Activated CD8-positive, alpha-beta memory T cell treated with anti-CD3 and anti-CD28 coated beads for 48 hours (primary cell): ENCODE measurements around the gene PTGR3.

Source experiments
- DNase-seq, 3 experiments: peaks; one replicate each; pipeline ENCODE4 v3.0.0-alpha.2; 2020; ENCODE audit warnings: low read depth in 2 of 3, low spot score in 2 of 3

Gene PTGR3

DNA sequence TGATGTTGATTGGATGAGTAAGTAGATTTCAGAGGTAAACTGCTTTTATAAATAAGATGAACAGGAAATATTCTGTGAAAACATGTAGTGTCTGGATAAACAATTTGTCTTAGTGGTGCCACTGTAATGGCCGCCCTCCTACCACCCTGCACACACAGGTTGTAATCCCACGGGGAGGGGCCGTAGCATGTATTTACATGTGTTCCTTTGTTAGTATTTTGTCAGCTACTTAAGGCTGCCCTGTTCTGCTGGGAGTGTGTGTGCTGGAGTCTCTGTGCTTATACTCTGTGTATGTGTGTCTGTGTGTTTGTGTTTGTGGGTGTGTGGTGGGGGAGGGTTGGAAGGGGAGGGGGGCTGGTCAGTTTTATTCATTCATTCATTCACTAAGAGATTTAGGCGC, 6.7 kb upstream of the PTGR3 start:
- no peak for DNase-seq

GRCh38 chr18:75214766-75215510, 6.0 kb upstream of the PTGR3 start:
- no peak for DNase-seq

DNA sequence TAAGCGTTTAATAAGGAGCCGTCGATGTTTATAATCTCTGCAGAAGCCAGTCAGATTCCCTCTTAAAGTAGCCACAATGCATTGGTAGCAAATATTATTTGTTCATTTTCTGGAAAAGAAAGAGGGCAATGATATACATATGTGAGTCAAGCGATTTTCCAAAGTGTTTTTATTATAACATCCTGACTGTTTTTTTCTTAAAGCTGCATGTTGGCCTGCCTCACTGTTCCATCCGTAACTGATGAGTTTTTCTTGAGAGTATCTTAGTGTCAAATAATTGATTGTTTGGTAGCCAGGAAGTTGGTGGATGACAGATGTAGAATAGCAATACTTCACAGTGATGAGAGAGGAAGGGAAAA, 5.4 kb upstream of the PTGR3 start:
- no peak for DNase-seq

GRCh38 chr18:75213611-75214331, 4.8 kb upstream of the PTGR3 start:
- no peak for DNase-seq

DNA sequence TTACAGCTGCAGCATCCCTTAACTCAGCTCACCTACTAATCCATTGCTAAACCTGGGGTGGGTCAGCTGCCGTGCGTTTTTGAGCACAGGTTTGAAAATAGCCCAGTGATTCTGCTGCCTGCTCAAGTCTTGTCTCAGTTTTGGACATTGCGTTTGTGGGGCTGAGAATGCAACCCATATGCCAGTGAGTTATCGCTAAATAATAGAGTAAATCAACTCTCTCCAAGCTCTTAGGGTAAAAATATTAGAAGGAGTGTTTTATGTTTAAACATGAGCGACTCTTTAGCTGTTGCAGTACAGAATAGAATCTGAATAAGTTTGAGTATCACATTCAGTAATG, 3.8 kb upstream of the PTGR3 start:
- no peak for DNase-seq

DNA sequence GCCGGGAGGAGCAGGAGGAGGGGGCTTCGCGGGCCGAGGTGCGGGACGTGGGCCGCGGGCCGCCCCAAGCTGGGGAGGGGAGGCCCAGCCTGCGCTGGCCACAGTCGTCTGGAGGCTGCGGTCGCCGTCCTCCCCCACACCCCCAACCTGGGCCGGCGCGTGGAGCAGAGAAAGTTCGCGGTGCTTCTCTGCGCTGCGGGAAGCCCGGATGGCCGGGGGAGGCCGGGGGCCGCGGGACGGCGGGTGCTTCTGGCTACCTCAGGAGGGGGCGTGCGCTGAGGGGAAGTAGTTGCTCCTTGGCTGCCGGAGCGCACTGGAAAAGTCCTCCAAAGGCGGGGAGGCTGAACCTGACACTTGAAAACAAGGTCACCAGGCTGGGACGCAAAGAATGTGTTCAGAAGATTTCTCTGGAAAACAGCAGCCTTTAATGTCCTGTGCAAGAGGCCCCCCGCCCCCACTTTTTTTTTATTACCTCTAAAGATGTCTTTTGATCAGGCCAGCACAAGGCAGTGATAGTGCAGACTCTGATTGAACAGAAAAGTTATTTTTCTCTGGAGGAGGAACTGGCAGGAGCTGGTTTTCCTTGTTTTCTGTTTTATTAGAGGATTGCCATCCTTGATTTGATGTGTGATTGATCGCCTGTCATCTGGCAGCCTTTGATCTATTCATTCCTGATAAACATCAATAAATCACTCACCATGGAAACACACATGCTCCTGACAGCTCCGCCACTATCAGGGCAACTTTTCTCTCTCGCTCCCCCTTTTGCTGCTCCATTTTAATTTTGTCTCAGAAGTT, 3.2 kb upstream of the PTGR3 start:
- DNase-seq: no peak

- no peak for DNase-seq
These were observed 2.6 kb upstream of the PTGR3 start for GRCh38 chr18:75211626-75211952.

GRCh38 chr18:75211002-75211621, 2.2 kb upstream of the PTGR3 start:
- no peak for DNase-seq

GRCh38 chr18:75210274-75211001, 1.5 kb upstream of the PTGR3 start, which contains the start of gene TSHZ1:
Gene TSHZ1 (plus strand): TSS chr18:75210797. CDS start chr18:75211877, 1,080 bp downstream.
- DNase-seq: no peak

GRCh38 chr18:75209951-75210258, 966 bp upstream of the PTGR3 start:
- no peak for DNase-seq

DNA sequence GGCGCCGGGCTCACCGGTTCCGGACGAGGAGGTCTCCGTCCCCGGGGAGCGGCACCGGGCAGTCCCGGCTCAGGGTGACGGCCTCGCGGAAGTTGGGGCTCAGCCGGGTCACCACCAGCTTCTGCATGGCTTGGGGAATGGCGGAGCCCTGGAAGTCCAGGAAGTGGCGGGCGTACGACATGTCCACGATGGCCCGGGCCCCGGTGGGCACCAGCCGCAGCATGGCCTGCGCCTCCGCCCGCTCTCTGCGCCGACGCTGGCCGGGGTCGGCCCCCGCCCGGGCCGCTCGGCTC, 157 bp downstream of the PTGR3 start:
- no peak for DNase-seq

GRCh38 chr18:75208155-75208835, 644 bp downstream of the PTGR3 start:
- no peak for DNase-seq

- no peak for DNase-seq
These were observed 1.4 kb downstream of the PTGR3 start for GRCh38 chr18:75207310-75208154.

DNA sequence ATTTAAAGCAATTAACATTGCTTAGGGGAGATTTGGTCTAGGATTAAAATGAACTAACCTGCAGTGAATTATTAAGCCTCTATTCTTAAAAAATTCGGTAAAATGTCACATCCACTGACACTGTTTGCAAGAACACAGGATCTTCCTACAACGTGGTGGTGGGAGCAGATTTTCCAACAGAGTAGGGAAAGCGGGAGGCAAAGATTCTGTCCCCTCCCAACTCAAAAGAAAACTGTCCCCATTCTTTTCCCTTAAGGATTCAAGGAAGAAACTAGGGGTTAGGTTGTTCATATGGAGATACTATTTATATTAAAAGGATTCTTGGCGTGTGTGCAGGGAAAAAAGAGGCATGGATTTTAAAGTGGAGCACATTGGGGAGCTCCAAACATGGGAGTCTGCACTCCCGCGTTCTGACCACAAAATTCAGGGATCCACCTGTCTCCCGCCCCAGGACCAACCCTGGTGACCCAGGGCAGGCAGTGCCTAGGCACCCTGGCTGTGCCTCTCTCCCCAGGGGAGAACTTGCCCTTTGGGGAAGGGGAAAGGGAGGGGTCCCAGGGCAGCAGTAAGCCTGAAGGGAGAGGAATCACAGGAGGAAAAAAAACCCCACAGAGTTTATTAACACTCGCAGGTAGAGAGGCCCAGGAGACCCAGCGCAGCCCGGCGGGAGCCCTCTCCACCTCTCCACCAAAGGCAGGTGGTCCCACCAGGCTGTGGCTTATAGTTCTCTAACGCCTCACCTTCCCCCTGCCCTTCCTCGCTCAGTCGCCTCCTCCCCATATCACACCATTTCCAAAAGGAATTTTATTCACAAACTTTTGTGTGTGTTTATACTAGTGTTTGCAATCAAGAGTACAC, 2.3 kb downstream of the PTGR3 start:
- DNase-seq: no peak

- no peak for DNase-seq
These were observed 3.3 kb downstream of the PTGR3 start for GRCh38 chr18:75205514-75206132.

DNA sequence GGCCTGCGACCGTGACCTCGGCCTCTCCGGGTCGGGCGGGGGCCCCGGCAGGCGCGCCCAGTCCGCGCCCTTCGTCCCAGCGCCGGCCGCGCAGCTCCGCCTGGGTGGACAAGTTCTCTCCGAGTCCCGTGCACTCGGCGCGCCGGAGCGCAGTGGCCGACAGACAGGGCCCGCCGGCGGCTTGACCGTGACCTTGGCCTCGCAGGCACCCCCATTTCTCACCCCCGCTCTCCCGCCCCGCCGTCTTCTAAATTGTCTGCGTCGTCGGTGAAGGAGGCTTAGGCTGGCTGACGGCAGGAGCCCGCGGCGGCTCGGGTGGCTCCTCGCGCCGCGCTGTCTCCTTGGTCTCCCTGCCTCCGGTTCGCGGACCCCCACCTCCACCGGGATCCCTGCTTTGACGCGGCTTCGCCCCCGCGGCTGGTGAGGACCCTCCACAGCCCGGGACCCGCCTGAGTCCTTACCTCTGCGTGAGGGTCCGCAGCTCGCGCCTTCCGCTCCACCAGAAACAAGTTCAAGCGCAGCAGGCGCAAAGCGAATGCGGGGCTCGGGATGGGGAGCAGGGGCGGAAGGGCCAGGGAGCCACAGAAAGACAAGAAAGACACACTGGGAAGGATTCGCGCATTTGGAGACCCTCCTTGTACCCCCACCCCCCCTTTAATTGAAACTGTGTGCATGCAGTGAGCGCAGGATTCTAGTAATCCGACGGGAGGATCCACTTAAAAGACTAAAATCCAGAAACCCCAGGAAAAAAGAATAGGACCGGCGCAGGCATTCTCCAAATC, 4.0 kb downstream of the PTGR3 start:
- no peak for DNase-seq

DNA sequence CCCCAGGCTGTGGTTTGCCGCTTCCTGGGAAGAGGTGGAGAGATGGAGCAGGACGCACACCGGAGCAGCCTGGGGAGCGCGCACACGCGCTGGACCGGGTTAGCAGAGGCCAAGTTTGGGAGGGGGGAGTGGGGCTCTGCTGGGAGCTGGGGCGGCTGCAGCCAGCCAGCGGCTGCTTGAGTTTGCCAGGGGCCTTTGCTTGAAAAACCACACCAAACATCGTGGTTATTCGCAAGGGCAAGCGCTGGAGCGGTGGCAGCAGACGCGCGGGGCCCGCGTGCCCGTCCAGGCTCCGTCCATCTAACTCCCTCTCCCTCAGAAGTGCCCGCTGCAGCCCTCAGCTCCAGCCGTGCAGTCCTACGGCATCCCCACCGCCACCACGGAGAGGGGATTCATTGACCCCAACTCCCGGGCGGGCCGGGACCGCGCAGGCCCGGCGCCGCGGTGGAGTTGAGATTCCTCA, 4.6 kb downstream of the PTGR3 start:
- no peak for DNase-seq
